Stimulated activated CD4-positive, alpha-beta T cell treated with anti-CD3 and anti-CD28 coated beads, Interleukin-4, amount 100 ng/mL, for 24 hours (primary cell): ENCODE measurements around the gene VPS11.
"Not testable (repeated sequence)": the region's sequence is repeated elsewhere in the genome, so short reads cannot be mapped to it uniquely, and the experiment has no call there.

Source experiments
- DNase-seq: peaks from one replicate; pipeline ENCODE4 v3.0.0-alpha.2; 2020

The VPS11 gene

DNA sequence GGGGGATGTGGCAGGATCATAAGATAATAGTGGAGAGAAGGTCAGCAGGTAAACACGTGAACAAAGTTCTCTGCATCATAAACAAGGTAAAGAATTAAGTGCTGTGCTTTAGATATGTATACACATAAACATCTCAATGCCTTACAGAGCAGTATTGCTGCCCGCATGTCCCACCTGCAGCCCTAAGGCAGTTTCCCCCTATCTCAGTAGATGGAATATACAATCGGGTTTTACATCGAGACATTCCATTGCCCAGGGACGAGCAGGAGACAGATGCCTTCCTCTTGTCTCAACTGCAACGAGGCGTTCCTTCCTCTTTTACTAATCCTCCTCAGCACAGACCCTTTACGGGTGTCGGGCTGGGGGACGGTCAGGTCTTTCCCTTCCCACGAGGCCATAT lies 28.1 kb upstream of the VPS11 start:
- DNase-seq: not testable (repeated sequence)

DNA sequence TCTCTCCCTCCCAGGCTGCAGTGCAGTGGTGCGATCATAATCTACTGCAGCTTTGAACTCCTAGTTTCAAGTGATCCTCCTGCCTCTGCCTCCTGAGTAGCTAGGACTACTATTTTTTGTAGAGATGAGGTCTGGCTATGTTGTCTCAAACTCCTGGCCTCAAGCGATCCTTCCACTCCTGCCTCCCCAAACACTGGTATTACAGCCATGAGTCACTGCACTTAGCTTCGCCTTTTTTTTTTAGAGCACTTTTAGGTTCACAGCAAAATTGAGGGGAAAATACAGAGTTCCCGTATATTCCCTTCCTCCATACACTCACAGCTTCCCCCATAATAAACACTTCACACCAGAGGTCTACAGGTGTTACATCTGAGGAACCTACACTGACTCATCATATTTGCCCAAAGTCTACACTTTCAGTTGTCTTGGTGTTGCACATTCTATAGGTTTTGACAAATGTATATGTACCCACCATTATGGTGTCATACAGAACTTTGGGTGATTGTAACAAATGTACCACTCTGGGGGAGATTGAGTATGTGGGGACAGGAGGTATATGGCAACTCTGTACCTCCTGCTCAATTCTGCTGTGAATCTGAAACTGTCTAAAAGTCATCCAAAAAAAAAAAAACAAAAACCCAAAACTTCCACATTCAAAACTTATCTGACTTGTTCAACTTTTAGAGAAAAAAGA lies 25.6 kb upstream of the VPS11 start:
- no peak for DNase-seq

DNA sequence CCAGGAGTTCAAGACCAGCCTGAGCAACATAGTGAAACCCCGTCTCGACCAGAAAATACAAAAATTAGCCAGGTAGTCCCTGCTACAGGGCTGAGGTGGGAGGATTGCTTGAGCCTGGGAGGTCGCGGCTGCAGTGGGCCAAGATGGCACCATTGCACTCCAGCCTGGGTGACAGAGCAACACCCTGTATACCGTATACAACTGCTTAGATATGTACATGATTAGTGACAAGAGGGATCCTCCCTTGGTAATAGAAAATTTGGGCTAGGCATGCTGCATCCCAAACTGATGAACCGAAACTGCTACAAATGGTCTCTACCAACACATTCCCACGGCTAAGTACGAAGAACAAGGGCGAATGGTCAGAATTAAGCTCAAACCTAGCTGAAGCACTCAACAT lies 24.7 kb upstream of the VPS11 start:
- no peak for DNase-seq

DNA sequence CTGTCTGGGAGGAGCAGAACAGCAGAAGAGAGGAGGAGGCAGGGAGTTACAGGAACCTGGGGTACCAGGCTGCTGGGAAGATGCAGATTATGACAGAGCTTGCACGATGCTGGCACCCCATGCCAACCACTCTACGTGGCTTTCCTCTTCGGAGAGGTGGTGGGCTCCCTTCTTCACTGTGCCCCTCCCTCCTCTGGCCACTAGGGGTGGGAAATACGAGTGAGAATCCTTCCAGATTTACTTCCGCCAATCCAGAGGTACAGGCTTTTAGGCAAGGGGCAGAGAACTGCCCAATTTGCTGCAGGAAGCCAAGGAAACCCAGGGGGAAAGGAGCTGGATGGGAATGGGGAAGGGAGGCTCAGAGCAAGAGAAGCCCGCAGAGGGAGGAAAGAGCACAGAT lies 22.9 kb upstream of the VPS11 start:
- DNase-seq: no peak

DNA sequence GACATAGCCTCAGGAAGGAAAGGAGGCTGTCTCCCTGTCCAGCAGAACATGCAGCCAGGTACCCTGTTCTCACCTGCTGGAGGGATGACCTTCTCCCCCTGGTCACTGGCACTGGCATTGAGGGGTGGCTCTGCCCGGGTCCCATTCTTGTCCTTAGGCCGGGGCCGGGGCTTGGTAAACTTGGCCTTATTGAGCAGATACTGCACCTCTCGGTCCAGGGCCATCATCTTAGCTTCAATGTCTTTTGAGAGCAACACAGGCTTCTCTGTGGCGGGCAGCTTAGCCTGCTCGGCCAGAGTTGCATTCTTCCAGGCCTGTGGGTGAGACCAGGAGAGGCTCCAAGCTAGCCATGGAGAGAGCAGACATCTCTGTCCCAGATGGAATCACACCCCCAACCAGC lies 21.1 kb upstream of the VPS11 start:
- no peak for DNase-seq

DNA sequence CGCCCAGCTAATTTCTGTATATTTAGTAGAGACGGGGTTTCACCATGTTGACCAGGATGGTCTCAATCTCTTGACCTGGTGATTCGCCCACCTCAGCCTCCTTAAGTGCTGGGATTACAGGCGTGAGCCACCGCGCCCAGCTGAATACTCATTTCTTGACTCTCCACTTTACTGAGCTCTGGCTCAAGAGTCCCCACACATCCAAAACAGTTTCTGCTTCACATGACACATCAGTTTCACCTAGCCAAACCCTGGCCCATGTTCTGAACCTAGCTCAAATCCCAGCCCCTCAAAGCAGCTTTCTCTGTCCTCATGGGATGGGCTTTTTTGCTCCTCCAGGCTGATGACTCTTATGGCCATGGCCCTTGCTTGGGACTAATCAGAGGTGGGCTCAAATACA lies 20.4 kb upstream of the VPS11 start:
- no peak for DNase-seq

DNA sequence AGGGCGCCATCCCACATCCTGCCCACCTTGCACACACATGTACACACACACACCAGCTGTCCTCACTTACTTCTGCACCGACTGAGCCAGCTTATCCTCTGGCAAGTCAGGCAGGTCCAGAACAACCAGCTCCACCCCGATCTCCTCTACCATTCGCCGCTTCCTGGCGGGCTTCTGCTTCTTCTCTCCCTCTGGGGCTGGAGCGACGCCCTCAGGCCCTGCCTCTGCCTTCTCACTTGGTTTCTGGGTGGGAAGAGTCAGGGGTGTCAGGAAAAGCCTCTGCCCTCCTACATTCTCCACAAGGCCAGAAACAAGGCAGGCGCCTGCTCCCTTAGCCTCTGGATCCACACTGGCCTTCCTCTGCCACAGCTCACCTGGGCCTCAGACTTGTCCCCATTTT lies 19.0 kb upstream of the VPS11 start:
- no peak for DNase-seq

GRCh38 chr11:119049081-119049480 lies 18.5 kb upstream of the VPS11 start:
- DNase-seq: no peak

- DNase-seq: no peak
Observed at GRCh38 chr11:119051440-119052162, 16.0 kb upstream of the VPS11 start.

DNA sequence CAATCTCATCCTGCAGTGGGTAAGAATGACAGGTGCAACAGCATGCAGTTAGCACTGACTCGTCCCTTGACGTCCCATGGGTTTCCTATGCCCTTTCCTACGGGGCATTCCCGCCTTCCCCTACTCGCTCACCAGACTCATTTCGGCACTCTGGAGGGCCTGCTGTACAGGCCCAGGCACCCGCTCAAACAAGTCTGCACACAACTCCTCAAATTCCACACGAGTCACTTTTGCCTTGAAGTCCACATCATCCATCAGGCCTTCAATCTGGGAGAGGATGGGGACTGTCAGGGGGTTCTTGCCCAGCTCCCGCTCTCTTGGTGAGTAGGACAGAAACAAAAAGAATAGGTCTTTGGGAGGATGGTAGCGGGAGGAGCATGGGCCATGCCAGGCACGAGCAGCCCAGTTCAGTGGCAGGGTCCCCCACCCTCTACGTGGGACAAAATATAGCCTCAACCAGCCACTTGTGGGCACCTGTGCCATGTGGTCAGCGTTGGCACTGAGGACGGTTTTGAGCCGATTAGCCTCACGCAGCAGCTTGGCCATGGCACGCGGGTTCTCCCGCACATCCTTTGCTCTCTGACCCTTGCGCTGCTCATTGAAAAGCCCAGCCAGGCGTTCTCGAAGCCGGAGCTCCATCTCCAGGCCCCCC lies 15.3 kb upstream of the VPS11 start:
- no peak for DNase-seq

- DNase-seq: no peak
Observed at GRCh38 chr11:119054418-119054817, 13.2 kb upstream of the VPS11 start.

- DNase-seq: no peak
Observed at GRCh38 chr11:119055901-119056300, 11.7 kb upstream of the VPS11 start.

- peak; percentile 42 for DNase-seq
Observed at GRCh38 chr11:119056421-119056999, 11.1 kb upstream of the VPS11 start.

DNA sequence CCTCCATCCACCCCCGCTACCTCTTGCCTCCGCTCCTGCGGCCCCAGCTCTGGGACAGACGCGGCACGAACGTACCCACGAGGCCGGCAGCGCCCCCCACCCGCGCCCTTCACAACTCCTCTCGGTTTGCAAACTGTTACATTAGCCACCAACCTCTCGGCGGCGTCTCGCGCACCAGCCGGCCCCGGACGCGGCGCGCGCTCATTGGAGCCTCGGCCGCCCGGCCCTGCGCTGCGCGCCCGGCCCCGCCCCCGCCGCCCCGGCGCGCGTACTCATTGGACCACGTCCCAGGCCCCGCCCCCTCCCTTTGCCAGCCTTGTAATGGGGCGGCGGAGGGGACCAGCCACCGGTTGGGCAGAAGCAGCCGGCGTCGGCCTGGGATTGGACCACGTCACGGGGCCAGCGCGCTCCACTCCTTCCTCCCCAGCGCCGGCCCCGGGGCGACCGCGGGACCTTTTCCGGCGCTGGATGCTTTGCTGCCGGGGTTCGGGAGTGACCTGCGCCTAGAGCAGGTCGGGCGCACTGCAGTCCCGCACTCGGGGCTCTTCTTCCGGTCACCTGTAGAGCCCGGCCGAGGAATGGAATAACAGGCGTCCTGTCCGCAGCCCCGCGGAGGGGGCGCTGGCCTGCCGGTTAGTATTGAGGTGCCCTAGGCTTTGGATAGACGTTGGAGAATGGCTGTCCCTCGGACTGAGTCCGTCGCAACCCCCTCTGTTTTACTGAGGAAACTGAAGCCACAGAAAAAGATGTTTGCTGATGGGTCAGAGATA lies 10.4 kb upstream of the VPS11 start, which contains the start of gene HYOU1:
Gene HYOU1, minus strand, starts transcription at position 206 of the 770 bp plus-strand sequence. CDS start 1,045 bp downstream, outside the sequence.
- DNase-seq: peak; percentile 99

GRCh38 chr11:119059128-119059527 lies 8.5 kb upstream of the VPS11 start:
- DNase-seq: not testable (repeated sequence)

- no peak for DNase-seq
Observed at GRCh38 chr11:119061256-119061655, 6.4 kb upstream of the VPS11 start.

DNA sequence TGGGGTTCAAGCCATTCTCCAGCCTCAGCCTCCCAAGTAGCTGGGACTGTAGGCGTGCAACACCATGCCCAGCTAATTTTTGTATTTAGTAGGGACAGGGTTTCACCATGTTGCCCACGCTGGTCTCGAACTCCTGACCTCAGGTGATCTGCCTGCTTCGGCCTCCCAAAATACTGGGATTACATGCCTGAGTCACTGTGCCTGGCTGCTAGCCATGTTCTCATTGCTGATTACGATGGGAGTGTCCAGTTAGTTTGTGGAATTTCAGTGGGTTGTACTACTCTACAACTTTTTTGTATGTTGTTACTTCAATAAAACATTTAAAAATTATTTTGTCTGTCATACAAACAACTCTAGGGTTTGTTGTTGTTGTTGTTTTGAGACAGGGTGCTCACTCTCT lies 4.8 kb upstream of the VPS11 start:
- DNase-seq: no peak

DNA sequence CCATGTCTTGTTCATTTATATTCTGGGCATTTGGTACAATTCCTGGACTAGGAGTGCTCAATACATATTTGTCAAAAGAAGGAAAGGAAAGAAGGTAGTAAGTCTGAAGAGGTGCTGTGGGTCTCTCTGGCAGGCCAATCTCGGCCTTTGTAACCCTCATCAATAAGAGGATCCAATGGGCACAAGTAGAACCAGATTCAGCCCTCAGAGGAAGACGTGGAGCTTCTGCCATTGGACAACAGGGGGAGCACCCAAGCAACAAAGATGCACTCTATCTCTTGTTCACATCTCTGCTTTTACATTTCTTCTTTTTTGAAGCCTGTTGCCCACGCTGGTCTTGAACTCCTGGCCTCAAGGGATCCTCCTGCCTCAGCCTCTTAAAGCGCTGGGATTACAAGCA lies 2.2 kb upstream of the VPS11 start:
- peak; percentile 52 for DNase-seq

DNA sequence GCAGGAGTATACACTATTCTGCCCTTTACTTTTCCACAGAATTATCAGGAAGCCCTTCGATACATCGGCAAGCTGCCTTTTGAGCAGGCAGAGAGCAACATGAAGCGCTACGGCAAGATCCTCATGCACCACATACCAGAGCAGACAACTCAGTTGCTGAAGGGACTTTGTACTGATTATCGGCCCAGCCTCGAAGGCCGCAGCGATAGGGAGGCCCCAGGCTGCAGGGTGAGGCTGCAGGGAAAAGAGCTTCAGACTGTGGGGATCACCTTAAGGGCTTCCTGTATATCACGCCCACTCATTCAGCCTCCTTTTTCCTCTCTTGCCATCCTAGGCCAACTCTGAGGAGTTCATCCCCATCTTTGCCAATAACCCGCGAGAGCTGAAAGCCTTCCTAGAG lies 10.2 kb downstream of the VPS11 start:
- no peak for DNase-seq

GRCh38 chr11:119078675-119079420 lies 11.2 kb downstream of the VPS11 start:
- DNase-seq: no peak

GRCh38 chr11:119081682-119082260 lies 14.2 kb downstream of the VPS11 start:
- no peak for DNase-seq
